ENCODE measurements around the gene AFF2.

AFF2 gene

GRCh38 chrX:148929686-148930085 is 429.3 kb downstream of the AFF2 start:
- Histone ChIP-seq H3K4me1 (ENCODE audit: low read depth, poor library complexity, severe bottlenecking) (no peaks in the 10 kb centered on the region), H3K79me2 (ENCODE audit: insufficient read depth, low read depth) (no peaks in the 10 kb centered on the region), H4K20me1 (ENCODE audit: insufficient read depth) (no peaks in the 10 kb centered on the region), H3K9ac (no peak overlapping the region), H3K4me3 (IDR thresholded peaks at IDR 0.05; ENCODE audit: insufficient read depth, low read depth, low read length) (no peak overlapping the region), H3K36me3 (ENCODE audit: insufficient read depth) (no peaks in the 10 kb centered on the region), H3K27ac (no peak overlapping the region), H3K4me2 (no peak overlapping the region), H3K27me3 (ENCODE audit: insufficient read depth, low read depth) (no peaks in the 10 kb centered on the region), H2AFZ (ENCODE audit: low read depth) (no peak overlapping the region)
- no peak for TF ChIP-seq CTCF (conservative IDR thresholded peaks at IDR 0.05; ENCODE audit: low read depth, low read length)

GRCh38 chrX:148930206-148930729 is 429.9 kb downstream of the AFF2 start:
- Histone ChIP-seq H3K27me3 (ENCODE audit: insufficient read depth, low read depth) (no peaks in the 10 kb centered on the region), H4K20me1 (ENCODE audit: insufficient read depth) (no peaks in the 10 kb centered on the region), H3K4me2 (no peak overlapping the region), H2AFZ (ENCODE audit: low read depth) (no peak overlapping the region), H3K27ac (no peak overlapping the region), H3K36me3 (ENCODE audit: insufficient read depth) (no peaks in the 10 kb centered on the region), H3K9ac (no peak overlapping the region), H3K4me3 (IDR thresholded peaks at IDR 0.05; ENCODE audit: insufficient read depth, low read depth, low read length) (no peak overlapping the region), H3K79me2 (ENCODE audit: insufficient read depth, low read depth) (no peaks in the 10 kb centered on the region), H3K4me1 (ENCODE audit: low read depth, poor library complexity, severe bottlenecking) (no peaks in the 10 kb centered on the region)
- TF ChIP-seq CTCF (conservative IDR thresholded peaks at IDR 0.05; ENCODE audit: low read depth, low read length): no peak

GRCh38 chrX:148933881-148934280 is 433.5 kb downstream of the AFF2 start:
- no peak for TF ChIP-seq CTCF (conservative IDR thresholded peaks at IDR 0.05; ENCODE audit: low read depth, low read length)
- no peaks in the 10 kb centered on the region for H3K4me1 ChIP-seq (ENCODE audit: low read depth, poor library complexity, severe bottlenecking)

GRCh38 chrX:148938348-148938747 is 437.9 kb downstream of the AFF2 start:
- Histone ChIP-seq H3K4me2 (no peak overlapping the region), H2AFZ (ENCODE audit: low read depth) (no peak overlapping the region), H3K4me1 (ENCODE audit: low read depth, poor library complexity, severe bottlenecking) (no peaks in the 10 kb centered on the region), H3K36me3 (ENCODE audit: insufficient read depth) (no peaks in the 10 kb centered on the region), H3K27ac (no peak overlapping the region), H3K79me2 (ENCODE audit: insufficient read depth, low read depth) (no peaks in the 10 kb centered on the region), H3K4me3 (IDR thresholded peaks at IDR 0.05; ENCODE audit: insufficient read depth, low read depth, low read length) (no peak overlapping the region), H3K27me3 (ENCODE audit: insufficient read depth, low read depth) (no peaks in the 10 kb centered on the region), H4K20me1 (ENCODE audit: insufficient read depth) (no peaks in the 10 kb centered on the region), H3K9ac (no peak overlapping the region)
- TF ChIP-seq CTCF (conservative IDR thresholded peaks at IDR 0.05; ENCODE audit: low read depth, low read length): no peak

More at GRCh38 chrX:148933881-148934280, 433.5 kb downstream of the AFF2 start:
- Histone ChIP-seq H2AFZ (ENCODE audit: low read depth) (no peak overlapping the region), H3K4me3 (IDR thresholded peaks at IDR 0.05; ENCODE audit: insufficient read depth, low read depth, low read length) (no peak overlapping the region), H3K36me3 (ENCODE audit: insufficient read depth) (no peaks in the 10 kb centered on the region), H3K27me3 (ENCODE audit: insufficient read depth, low read depth) (no peaks in the 10 kb centered on the region), H4K20me1 (ENCODE audit: insufficient read depth) (no peaks in the 10 kb centered on the region), H3K27ac (no peak overlapping the region), H3K79me2 (ENCODE audit: insufficient read depth, low read depth) (no peaks in the 10 kb centered on the region), H3K4me2 (no peak overlapping the region), H3K9ac (no peak overlapping the region)
